HCT116 (cell line): Measurements from ENCODE around the gene CAV1. TPM values are rescaled to one million over a fixed set of nuclear protein-coding genes. Genes with fewer than 3 reads are reported as not detected.
A peak's percentile ranks its signal among the peaks of the same experiment; 100 is the strongest.

ENCODE experiments used
- ATAC-seq: fragments of 200-7000 bp; cut with Tn5 transposase; 2 replicates; pipeline ENCODE4 v1.9.1; 2020; ENCODE audit warnings: mild to moderate bottlenecking, moderate library complexity
- BruUV-seq: library from RNA; stranded (reverse); fragments of 400-500 nt; replicated peaks from 2 replicates; lab custom pipeline; 2021; lab: Mats Ljungman, UMichigan
- CTCF ChIA-PET: fragments of 300-600 bp; sonication (Branson Sonifier 250); formaldehyde crosslinking; loops from one replicate; lab custom pipeline; 2021; ENCODE audit warnings: antibody characterized with exemption; lab: Charles Lee
- POLR2A ChIA-PET: fragments of 300-600, 350-600 bp; sonication (Branson Sonifier 250); formaldehyde crosslinking; loops from one replicate; lab custom pipeline; 2021; ENCODE audit warnings: antibody characterized with exemption; lab: Charles Lee
- RAD21 ChIA-PET, 2 experiments: fragments of 300-600 bp; sonication (Branson Sonifier 250); formaldehyde crosslinking; loops; one replicate each; lab custom pipeline; 2023; ENCODE audit warnings: low total read pairs in 2 of 2; ENCODE audit not compliant: uncharacterized antibody in 2 of 2, unreplicated experiment in 2 of 2, low non-redundant PET in 1 of 2; lab: Charles Lee
- DNase-seq: peaks from one replicate; pipeline ENCODE4 v3.0.0-alpha.2; 2010; ENCODE audit warnings: low read depth, low spot score
- H2AFZ ChIP-seq: fragments of 200-600 bp; shearing (Covaris generic), sonication (generic); 2 replicates; pipeline ENCODE4 v1.6.1; 2017; ENCODE audit warnings: low read depth, mixed run types, mixed read lengths, antibody characterized with exemption, low read length; ENCODE audit not compliant: poor library complexity, severe bottlenecking
- H3K27ac ChIP-seq: 2 replicates; pipeline ENCODE4 v1.5.1; 2012; ENCODE audit warnings: low read depth, low read length
- H3K27me3 ChIP-seq: fragments of 200-600 bp; sonication (generic); 2 replicates; pipeline ENCODE4 v1.6.1; 2016; ENCODE audit warnings: mixed run types, low read length, mixed read lengths; ENCODE audit not compliant: insufficient read depth
- H3K36me3 ChIP-seq, 2 experiments: fragments of 200-500 bp in 1 of 2; fragments of 200-600 bp in 1 of 2; sonication (Bioruptor generic) in 1 of 2; sonication (generic) in 1 of 2; 2 replicates each; pipeline versions ENCODE4 v1.5.1 to v1.6.1; 2014 to 2016; ENCODE audit warnings: low read length in 2 of 2, inconsistent platforms in 1 of 2, mixed read lengths in 1 of 2, mixed run types in 1 of 2; ENCODE audit not compliant: insufficient read depth in 2 of 2, control insufficient read depth in 1 of 2
- H3K4me1 ChIP-seq, 2 experiments: fragments of 200-600 bp in 1 of 2; sonication (generic) in 1 of 2; 2 replicates each; pipeline versions ENCODE4 v1.5.1 to v1.6.1; 2012 to 2017; ENCODE audit warnings: low read length in 2 of 2, inconsistent platforms in 1 of 2, mild to moderate bottlenecking in 1 of 2, mixed read lengths in 1 of 2, mixed run types in 1 of 2, moderate library complexity in 1 of 2; ENCODE audit not compliant: insufficient read depth in 2 of 2, control insufficient read depth in 1 of 2
- H3K4me2 ChIP-seq: fragments of 200-600 bp; sonication (generic); 2 replicates; pipeline ENCODE4 v1.6.1; 2017; ENCODE audit warnings: mixed run types, low read length, mixed read lengths
- H3K4me3 ChIP-seq, 2 experiments: fragments of 200-600 bp in 1 of 2; sonication (generic) in 1 of 2; replicated peaks in 1 of 2; 2 replicates each; pipeline ENCODE4 v1.5.1; 2011 to 2016; ENCODE audit warnings: low read length in 2 of 2, control low read depth in 1 of 2, low read depth in 1 of 2, mild to moderate bottlenecking in 1 of 2, mixed read lengths in 1 of 2, mixed run types in 1 of 2
- H3K79me2 ChIP-seq: fragments of 200-600 bp; sonication (generic); 2 replicates; pipeline ENCODE4 v1.6.1; 2017; ENCODE audit warnings: mild to moderate bottlenecking, mixed run types, low read length, moderate library complexity, mixed read lengths; ENCODE audit not compliant: insufficient read depth
- H3K9ac ChIP-seq: fragments of 200-600 bp; sonication (generic); 2 replicates; pipeline ENCODE4 v1.6.1; 2016; ENCODE audit warnings: low read length, mixed read lengths
- H3K9me2 ChIP-seq: fragments of 200-600 bp; sonication (generic), shearing (Covaris generic); 2 replicates; pipeline ENCODE4 v1.6.1; 2017; ENCODE audit warnings: mixed run types, mild to moderate bottlenecking, moderate library complexity; ENCODE audit not compliant: insufficient read depth
- H3K9me3 ChIP-seq, 2 experiments: fragments of 200-500 bp in 1 of 2; fragments of 200-600 bp in 1 of 2; sonication (Bioruptor generic) in 1 of 2; sonication (generic) in 1 of 2; 2 replicates each; pipeline ENCODE4 v1.6.1; 2014 to 2017; ENCODE audit warnings: low read length in 2 of 2, mixed read lengths in 2 of 2, inconsistent platforms in 1 of 2, low read depth in 1 of 2, mild to moderate bottlenecking in 1 of 2, mixed run types in 1 of 2, moderate library complexity in 1 of 2; ENCODE audit not compliant: control insufficient read depth in 1 of 2, insufficient read depth in 1 of 2
- H4K20me1 ChIP-seq: fragments of 200-600 bp; sonication (generic), shearing (Covaris generic); 2 replicates; pipeline ENCODE4 v1.6.1; 2017; ENCODE audit warnings: mixed run types, mild to moderate bottlenecking, moderate library complexity; ENCODE audit not compliant: insufficient read depth
- CBX3 ChIP-seq: IDR thresholded peaks from 2 replicates; pipeline ENCODE4 v1.6.1; 2012; ENCODE audit warnings: low read depth
- CEBPB ChIP-seq: IDR thresholded peaks from 2 replicates; pipeline ENCODE4 v1.6.1; 2012; ENCODE audit warnings: low read depth
- EGR1 ChIP-seq: IDR thresholded peaks from 2 replicates; pipeline ENCODE4 v1.6.1; 2012; ENCODE audit warnings: low read depth
- ELF1 ChIP-seq: IDR thresholded peaks from 2 replicates; pipeline ENCODE4 v1.6.1; 2012; ENCODE audit warnings: low read depth, borderline replicate concordance
- EZH2 ChIP-seq: fragments of 200-600 bp; sonication (generic); IDR thresholded peaks from 2 replicates; pipeline ENCODE4 v1.6.1; 2017; ENCODE audit warnings: antibody characterized with exemption, mixed run types
- JUND ChIP-seq: IDR thresholded peaks from 2 replicates; pipeline ENCODE4 v1.6.1; 2012
- POLR2A ChIP-seq: IDR thresholded peaks from 2 replicates; pipeline ENCODE4 v1.7.0; 2011; ENCODE audit warnings: borderline replicate concordance; ENCODE audit not compliant: insufficient read depth, insufficient read length; ENCODE audit errors: extremely low read depth
- POLR2AphosphoS5 ChIP-seq: IDR thresholded peaks from 2 replicates; pipeline ENCODE4 v1.6.1; 2011; ENCODE audit warnings: mild to moderate bottlenecking, low read depth, low read length, moderate library complexity
- SIN3A ChIP-seq: IDR thresholded peaks from 2 replicates; pipeline ENCODE4 v1.6.1; 2012; ENCODE audit warnings: low read depth
- SP1 ChIP-seq: IDR thresholded peaks from 2 replicates; pipeline ENCODE4 v1.6.1; 2012; ENCODE audit warnings: low read depth
- SRF ChIP-seq: IDR thresholded peaks from 2 replicates; pipeline ENCODE4 v1.6.1; 2012; ENCODE audit warnings: low read depth
- TCF7L2 ChIP-seq: IDR thresholded peaks from 2 replicates; pipeline ENCODE4 v1.7.0; 2011; ENCODE audit warnings: borderline replicate concordance, inconsistent platforms; ENCODE audit not compliant: insufficient read depth, insufficient read length; ENCODE audit errors: extremely low read depth
- YY1 ChIP-seq: IDR thresholded peaks from 2 replicates; pipeline ENCODE4 v1.6.1; 2011; ENCODE audit warnings: low read length, low read depth, moderate library complexity, mild to moderate bottlenecking; ENCODE audit not compliant: insufficient replicate concordance; ENCODE audit errors: extremely low read depth
- ZFX ChIP-seq: fragments of 450-650 bp; IDR thresholded peaks from 2 replicates; pipeline ENCODE4 v1.6.1; 2017
- ZNF274 ChIP-seq: fragments of 200-500 bp; sonication (Bioruptor generic); IDR thresholded peaks from 2 replicates; pipeline ENCODE4 v1.6.1; 2014; ENCODE audit warnings: mild to moderate bottlenecking, low read depth, low read length, inconsistent platforms
- intact Hi-C: fragments of 100-400 bp; cut with micrococcal nuclease; formaldehyde crosslinking; loops from 2 replicates; pipeline ENCODE4 v1.10.0; 2022
- total RNA-seq: library from RNA; stranded (reverse); gene quantifications from one replicate; pipeline ENCODE4 v1.2.1, GENCODE V29; 2021; ENCODE audit not compliant: unreplicated experiment
- TF ChIP-seq, protein P1 (sequence below): IDR thresholded peaks from 2 replicates; pipeline ENCODE4 v1.6.1; 2012; ENCODE audit warnings: low read depth
- TF ChIP-seq, protein P2 (sequence below): IDR thresholded peaks from 2 replicates; pipeline ENCODE4 v1.6.1; 2011; ENCODE audit warnings: mild to moderate bottlenecking, low read length, moderate library complexity; ENCODE audit not compliant: insufficient replicate concordance; ENCODE audit errors: extremely low read depth

Gene CAV1
- total RNA-seq, 1 experiment from 2014 or later, result 298 TPM

DNA sequence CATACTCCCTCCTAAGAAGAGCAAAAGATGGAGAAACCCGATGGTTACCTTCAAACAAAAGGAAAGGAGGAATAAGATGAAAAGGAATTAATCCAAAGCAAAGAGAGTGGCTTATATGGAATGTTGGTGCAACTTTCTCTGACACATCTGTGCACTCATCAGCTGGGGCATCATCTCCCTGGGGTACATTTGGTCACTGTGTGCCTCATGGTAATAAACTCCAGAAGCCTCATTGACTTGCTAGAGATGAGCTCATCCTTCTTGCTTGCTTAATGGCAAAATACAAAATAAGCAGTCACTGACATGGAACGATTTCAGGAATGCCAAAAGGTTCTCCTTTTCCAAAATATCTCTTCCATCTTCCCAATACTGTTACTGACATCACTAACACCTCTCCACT is 22.5 kb downstream of the CAV1 start:
- H3K79me2 ChIP-seq, result peaks cover 98% of the 10 kb centered on the region
- DNase-seq (no peak), ATAC-seq (no peak)
- H3K9me3 ChIP-seq, result no peaks in the 10 kb centered on the region
- no peak overlapping the region for H3K4me3 ChIP-seq
- intact Hi-C loops, result no loop called here
- TF ChIP-seq EGR1, result no peak
- no peak for TF ChIP-seq ELF1
- no peak for TF ChIP-seq EZH2
- TF ChIP-seq SIN3A, result no peak
- TF ChIP-seq JUND, result no peak
- TF ChIP-seq YY1, result no peak
- no peaks in the 10 kb centered on the region for H3K4me1 ChIP-seq
- H3K36me3 ChIP-seq, result peaks cover 10 to 88% of the 10 kb centered on the region in 2 experiments
- no peak overlapping the region for H2AFZ ChIP-seq
- ChIA-PET CTCF (no interaction called here), POLR2A (no interaction called here), RAD21 (no interaction called here)
- no peak overlapping the region for H3K9ac ChIP-seq
- BruUV-seq, result no TSS peak
- H3K27ac ChIP-seq, result no peak overlapping the region
- H3K27me3 ChIP-seq, result no peaks in the 10 kb centered on the region
- peaks cover 13% of the 10 kb centered on the region; the same call in 1 of the 2 replicates for H4K20me1 ChIP-seq
- no peak overlapping the region for H3K4me2 ChIP-seq
- no peaks in the 10 kb centered on the region for H3K9me2 ChIP-seq

DNA sequence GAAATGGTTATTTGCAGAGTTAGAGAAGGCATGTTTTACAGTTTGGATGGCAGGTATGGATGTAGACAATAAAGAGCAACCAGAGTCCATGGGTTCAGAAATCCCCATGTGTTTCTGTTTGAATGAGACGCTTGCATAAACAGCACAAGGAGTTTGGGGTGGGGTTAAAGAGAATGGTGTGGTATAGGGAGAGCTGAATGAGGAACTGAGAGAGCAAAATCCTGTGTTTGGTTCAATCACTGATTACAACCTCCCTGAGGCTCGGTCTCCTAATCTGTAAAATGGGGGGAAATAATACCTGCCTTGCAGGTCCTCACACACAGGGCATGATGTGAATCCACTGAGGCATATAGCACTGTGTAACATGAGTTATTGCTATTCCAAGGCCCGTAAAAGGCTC is 23.7 kb downstream of the CAV1 start:
- intact Hi-C loops, result no loop called here
- peaks cover 13% of the 10 kb centered on the region; the same call in 1 of the 2 replicates for H4K20me1 ChIP-seq
- no peaks in the 10 kb centered on the region for H3K4me1 ChIP-seq
- ATAC-seq, result peak; percentile 21; the same call in 1 of the 2 replicates
- H3K36me3 ChIP-seq, result peaks cover 10 to 92% of the 10 kb centered on the region in 2 experiments
- no peaks in the 10 kb centered on the region for H3K9me2 ChIP-seq
- H3K9me3 ChIP-seq, result no peaks in the 10 kb centered on the region
- BruUV-seq, result no TSS peak
- no peak overlapping the region for H3K4me3 ChIP-seq
- no peak overlapping the region for H3K27ac ChIP-seq
- no peaks in the 10 kb centered on the region for H3K27me3 ChIP-seq
- no peak overlapping the region for H3K4me2 ChIP-seq
- ChIA-PET CTCF (no interaction called here), RAD21 (no interaction called here), POLR2A (no interaction called here)
- no peak overlapping the region for H2AFZ ChIP-seq
- peaks cover 98% of the 10 kb centered on the region for H3K79me2 ChIP-seq
- no peak overlapping the region for H3K9ac ChIP-seq
- no peak for DNase-seq
- TF ChIP-seq, protein P1, sequence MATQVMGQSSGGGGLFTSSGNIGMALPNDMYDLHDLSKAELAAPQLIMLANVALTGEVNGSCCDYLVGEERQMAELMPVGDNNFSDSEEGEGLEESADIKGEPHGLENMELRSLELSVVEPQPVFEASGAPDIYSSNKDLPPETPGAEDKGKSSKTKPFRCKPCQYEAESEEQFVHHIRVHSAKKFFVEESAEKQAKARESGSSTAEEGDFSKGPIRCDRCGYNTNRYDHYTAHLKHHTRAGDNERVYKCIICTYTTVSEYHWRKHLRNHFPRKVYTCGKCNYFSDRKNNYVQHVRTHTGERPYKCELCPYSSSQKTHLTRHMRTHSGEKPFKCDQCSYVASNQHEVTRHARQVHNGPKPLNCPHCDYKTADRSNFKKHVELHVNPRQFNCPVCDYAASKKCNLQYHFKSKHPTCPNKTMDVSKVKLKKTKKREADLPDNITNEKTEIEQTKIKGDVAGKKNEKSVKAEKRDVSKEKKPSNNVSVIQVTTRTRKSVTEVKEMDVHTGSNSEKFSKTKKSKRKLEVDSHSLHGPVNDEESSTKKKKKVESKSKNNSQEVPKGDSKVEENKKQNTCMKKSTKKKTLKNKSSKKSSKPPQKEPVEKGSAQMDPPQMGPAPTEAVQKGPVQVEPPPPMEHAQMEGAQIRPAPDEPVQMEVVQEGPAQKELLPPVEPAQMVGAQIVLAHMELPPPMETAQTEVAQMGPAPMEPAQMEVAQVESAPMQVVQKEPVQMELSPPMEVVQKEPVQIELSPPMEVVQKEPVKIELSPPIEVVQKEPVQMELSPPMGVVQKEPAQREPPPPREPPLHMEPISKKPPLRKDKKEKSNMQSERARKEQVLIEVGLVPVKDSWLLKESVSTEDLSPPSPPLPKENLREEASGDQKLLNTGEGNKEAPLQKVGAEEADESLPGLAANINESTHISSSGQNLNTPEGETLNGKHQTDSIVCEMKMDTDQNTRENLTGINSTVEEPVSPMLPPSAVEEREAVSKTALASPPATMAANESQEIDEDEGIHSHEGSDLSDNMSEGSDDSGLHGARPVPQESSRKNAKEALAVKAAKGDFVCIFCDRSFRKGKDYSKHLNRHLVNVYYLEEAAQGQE, result no peak
- TF ChIP-seq EGR1, result no peak
- no peak for TF ChIP-seq ELF1
- no peak for TF ChIP-seq ZFX
- TF ChIP-seq TCF7L2, result no peak
- no peak for TF ChIP-seq POLR2A
- TF ChIP-seq CEBPB, result no peak
- no peak for TF ChIP-seq POLR2AphosphoS5
- TF ChIP-seq, protein P2, sequence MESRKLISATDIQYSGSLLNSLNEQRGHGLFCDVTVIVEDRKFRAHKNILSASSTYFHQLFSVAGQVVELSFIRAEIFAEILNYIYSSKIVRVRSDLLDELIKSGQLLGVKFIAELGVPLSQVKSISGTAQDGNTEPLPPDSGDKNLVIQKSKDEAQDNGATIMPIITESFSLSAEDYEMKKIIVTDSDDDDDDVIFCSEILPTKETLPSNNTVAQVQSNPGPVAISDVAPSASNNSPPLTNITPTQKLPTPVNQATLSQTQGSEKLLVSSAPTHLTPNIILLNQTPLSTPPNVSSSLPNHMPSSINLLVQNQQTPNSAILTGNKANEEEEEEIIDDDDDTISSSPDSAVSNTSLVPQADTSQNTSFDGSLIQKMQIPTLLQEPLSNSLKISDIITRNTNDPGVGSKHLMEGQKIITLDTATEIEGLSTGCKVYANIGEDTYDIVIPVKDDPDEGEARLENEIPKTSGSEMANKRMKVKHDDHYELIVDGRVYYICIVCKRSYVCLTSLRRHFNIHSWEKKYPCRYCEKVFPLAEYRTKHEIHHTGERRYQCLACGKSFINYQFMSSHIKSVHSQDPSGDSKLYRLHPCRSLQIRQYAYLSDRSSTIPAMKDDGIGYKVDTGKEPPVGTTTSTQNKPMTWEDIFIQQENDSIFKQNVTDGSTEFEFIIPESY, result no peak
- TF ChIP-seq CBX3, result no peak
- TF ChIP-seq EZH2, result no peak
- TF ChIP-seq ZNF274, result no peak
- no peak for TF ChIP-seq SP1
- TF ChIP-seq SRF, result no peak
